ENCODE data around the gene IRF2BP2.
"Not testable (repeated sequence)": the region's sequence is repeated elsewhere in the genome, so short reads cannot be mapped to it uniquely, and the experiment has no call there.

IRF2BP2 gene

DNA sequence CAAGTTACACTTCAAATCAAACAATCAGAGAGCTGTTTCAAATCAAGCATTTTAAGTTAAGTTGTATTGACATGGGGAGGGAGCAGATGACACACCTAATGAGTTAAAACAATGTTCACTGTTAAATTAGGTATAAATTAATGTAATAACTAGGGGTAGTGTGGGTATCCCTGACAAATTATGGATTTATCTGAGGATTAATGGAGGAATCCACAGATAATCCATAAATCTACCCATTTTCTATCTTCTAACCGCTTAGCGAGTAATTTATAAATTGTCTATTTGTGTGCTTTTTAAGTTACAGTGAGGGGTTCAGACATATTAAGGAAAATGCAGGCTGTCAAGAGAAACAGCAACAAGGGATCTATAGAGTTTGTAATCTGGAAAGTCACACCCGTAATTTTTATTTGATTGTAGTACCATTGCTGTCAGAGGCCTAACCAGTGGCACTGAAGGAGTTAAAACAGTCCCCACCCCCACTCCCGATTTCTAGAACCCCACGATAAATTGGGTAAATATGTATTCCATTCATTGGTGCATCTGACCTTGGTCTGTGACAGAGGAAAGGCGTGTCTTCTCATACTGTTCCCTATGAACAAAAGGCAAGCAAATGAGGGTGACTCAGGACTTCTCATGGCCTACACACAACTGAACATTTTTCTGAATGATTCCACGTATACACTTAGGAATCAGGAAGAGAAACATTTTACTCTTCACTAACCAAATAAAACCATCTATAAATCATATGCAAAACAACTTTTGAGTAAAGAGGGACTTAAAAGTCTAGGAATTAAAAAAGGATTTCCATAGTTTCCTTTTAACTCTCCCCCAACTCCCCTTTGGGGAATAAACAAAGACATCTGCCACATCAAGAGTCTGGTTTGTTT lies 7.4 kb downstream of the IRF2BP2 start:
- H3K4me1 ChIP-seq (ENCODE audit: control insufficient read depth in 1 of 2, insufficient read depth in 2 of 2, low read length in 2 of 2), result peaks cover 46 to 51% of the 10 kb centered on the region in 2 donors
- no peaks in the 10 kb centered on the region for H3K9me3 ChIP-seq (ENCODE audit: control insufficient read depth in 1 of 2, low read length in 2 of 2)
- no peaks in the 10 kb centered on the region for H3K27me3 ChIP-seq (ENCODE audit: control insufficient read depth in 1 of 2, insufficient read depth in 2 of 2, low read length in 2 of 2)
- peak overlapping the region; percentile 99 for H3K27ac ChIP-seq (ENCODE audit: low read depth, low read length)
- H3K4me3 ChIP-seq (ENCODE audit: low read depth in 1 of 2, low read length in 2 of 2), result peak overlapping the region; percentile 32 to 94
- peaks cover 21 to 26% of the 10 kb centered on the region in 2 donors for H3K36me3 ChIP-seq (ENCODE audit: control insufficient read depth in 1 of 2, insufficient read depth in 2 of 2, low read length in 2 of 2)
- H3K9ac ChIP-seq (ENCODE audit: low read depth in 1 of 2, low read length in 2 of 2), result peak overlapping the region; percentile 98 to 99

DNA sequence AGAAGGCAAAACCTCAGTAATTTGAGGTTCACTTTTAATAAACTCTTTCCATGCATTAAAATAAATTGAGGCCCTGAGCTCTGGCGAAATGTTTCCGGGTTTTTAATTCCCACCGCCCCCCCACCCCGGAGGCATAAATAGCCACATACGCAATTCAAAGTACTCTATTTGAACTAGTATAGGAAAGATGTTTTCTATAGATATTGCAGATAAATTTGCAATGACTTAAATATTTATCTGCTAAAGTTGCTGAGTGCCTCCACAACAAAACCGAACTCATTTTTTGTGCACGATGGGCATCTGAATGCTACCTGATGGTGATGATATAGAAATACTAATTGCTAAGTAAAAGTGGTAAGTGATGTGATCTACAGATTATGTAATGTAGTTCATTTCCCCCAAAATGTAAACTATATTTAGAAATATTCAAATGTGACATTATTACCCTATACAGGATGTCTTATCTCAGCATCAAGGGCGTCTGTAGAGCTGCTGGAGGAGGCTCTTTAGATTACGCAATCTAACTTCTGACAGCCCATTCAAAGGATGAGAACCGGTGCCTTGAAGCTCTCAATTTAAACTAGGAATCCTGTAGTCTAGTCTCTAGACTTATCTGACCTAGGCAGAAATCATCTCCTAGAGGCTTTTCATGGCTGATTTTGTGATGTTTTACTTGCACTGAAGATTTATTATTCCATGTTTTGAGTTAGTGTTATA lies 8.5 kb downstream of the IRF2BP2 start:
- Histone ChIP-seq H3K36me3 (ENCODE audit: control insufficient read depth in 1 of 2, insufficient read depth in 2 of 2, low read length in 2 of 2) (peaks cover 11 to 17% of the 10 kb centered on the region in 2 donors), H3K4me3 (ENCODE audit: low read depth in 1 of 2, low read length in 2 of 2) (peak overlapping the region in 1 of 2 donors; percentile 55), H3K4me1 (ENCODE audit: control insufficient read depth in 1 of 2, insufficient read depth in 2 of 2, low read length in 2 of 2) (peaks cover 43 to 46% of the 10 kb centered on the region in 2 donors), H3K27ac (ENCODE audit: low read depth, low read length) (peak overlapping the region; percentile 95), H3K9ac (ENCODE audit: low read depth in 1 of 2, low read length in 2 of 2) (peak overlapping the region; percentile 22 to 99), H3K27me3 (ENCODE audit: control insufficient read depth in 1 of 2, insufficient read depth in 2 of 2, low read length in 2 of 2) (no peaks in the 10 kb centered on the region), H3K9me3 (ENCODE audit: control insufficient read depth in 1 of 2, low read length in 2 of 2) (no peaks in the 10 kb centered on the region)

DNA sequence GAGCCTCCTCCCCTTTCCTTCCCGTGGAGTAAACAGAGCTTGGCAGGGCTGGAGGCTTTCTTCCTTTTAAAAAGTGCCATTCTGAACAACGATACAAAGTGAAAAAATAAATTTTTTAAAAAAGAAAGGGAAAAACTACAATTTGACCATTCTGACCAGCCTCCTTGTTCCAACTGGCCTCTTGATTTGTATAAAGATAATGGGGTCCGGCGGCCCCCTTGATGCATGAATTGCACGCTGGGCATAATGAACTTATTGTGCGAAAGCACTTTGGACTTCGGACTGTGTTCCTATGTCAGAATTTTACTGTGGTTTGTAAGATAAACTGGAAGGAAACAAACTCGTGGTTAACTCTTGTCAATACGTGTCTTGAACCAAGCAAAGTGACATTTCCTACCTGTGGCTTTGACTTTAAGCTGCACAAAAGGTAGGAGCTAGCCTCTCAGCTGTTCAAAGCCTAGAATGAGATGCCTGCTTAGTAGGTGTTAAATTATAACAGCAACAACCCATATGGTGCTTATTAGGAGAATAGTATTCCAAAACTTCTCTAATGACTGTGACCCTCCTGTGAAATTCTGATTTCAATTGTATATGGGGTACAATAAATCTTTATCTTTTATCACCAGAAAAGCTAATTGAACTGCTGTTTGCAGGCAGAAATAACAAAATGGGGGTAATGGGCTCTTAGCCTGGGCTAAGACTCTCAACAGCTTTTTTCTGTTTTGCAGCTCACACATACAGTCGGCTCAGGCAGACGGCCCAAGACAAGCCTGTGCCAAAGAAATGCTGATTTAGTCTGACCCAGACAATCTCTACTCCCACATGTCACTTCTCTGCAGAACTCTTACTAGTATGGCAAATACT lies 9.3 kb downstream of the IRF2BP2 start:
- Histone ChIP-seq H3K4me1 (ENCODE audit: control insufficient read depth in 1 of 2, insufficient read depth in 2 of 2, low read length in 2 of 2) (peaks cover 41 to 46% of the 10 kb centered on the region in 2 donors), H3K27ac (ENCODE audit: low read depth, low read length) (peak overlapping the region; percentile 95), H3K9me3 (ENCODE audit: control insufficient read depth in 1 of 2, low read length in 2 of 2) (no peaks in the 10 kb centered on the region), H3K9ac (ENCODE audit: low read depth in 1 of 2, low read length in 2 of 2) (peak overlapping the region; percentile 22 to 99), H3K27me3 (ENCODE audit: control insufficient read depth in 1 of 2, insufficient read depth in 2 of 2, low read length in 2 of 2) (no peaks in the 10 kb centered on the region), H3K36me3 (ENCODE audit: control insufficient read depth in 1 of 2, insufficient read depth in 2 of 2, low read length in 2 of 2) (peaks cover 5 to 9% of the 10 kb centered on the region in 2 donors), H3K4me3 (ENCODE audit: low read depth in 1 of 2, low read length in 2 of 2) (peak overlapping the region; percentile 50 to 55)

DNA sequence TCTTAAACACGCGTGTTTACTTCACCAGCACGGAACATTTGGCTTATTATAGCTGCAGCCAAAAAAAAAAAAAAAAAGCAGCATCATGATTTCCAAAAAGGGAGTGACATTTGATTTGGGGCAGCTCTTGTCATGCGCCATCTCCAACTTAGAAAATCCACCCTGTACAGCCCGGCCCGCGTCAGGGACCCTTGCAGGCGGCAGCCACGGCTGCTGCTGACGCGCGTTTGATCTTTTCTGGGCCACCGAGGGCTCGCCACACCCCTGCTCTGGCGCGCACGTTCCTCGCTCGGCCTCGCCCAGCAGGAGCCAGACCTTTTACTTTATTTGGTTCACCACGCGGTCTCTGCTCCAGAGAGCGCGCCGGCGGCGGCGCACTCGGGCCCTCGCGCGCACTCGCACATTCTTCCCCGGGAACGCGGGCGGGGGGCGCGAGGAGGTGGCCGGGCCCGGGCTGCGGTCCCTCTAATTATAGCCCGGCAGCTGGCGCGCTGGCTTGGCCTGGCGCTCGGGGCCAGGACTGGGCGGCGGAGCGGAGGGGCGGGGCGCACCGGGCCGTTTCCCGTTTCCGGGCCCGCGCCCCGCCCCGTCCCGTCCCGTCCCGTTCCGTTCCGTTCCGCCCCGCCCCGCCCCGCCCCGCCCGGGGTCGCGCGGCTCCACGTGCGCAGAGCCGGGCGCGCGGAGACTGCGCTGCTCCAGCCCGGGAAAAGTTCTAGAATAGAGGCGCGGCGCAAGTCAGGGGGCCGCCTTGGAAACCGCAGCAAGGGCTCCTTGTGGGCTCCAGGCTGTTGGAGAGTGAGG lies 10.2 kb downstream of the IRF2BP2 start:
- Histone ChIP-seq H3K36me3 (ENCODE audit: control insufficient read depth in 1 of 2, insufficient read depth in 2 of 2, low read length in 2 of 2) (peaks cover 0 to 1% of the 10 kb centered on the region in 2 donors), H3K27me3 (ENCODE audit: control insufficient read depth in 1 of 2, insufficient read depth in 2 of 2, low read length in 2 of 2) (no peaks in the 10 kb centered on the region), H3K9ac (ENCODE audit: low read depth in 1 of 2, low read length in 2 of 2) (peak overlapping the region; percentile 73 to 99), H3K27ac (ENCODE audit: low read depth, low read length) (peak overlapping the region; percentile 95), H3K4me3 (ENCODE audit: low read depth in 1 of 2, low read length in 2 of 2) (peak overlapping the region; percentile 55 to 67), H3K9me3 (ENCODE audit: control insufficient read depth in 1 of 2, low read length in 2 of 2) (no peaks in the 10 kb centered on the region), H3K4me1 (ENCODE audit: control insufficient read depth in 1 of 2, insufficient read depth in 2 of 2, low read length in 2 of 2) (peaks cover 41 to 46% of the 10 kb centered on the region in 2 donors)

DNA sequence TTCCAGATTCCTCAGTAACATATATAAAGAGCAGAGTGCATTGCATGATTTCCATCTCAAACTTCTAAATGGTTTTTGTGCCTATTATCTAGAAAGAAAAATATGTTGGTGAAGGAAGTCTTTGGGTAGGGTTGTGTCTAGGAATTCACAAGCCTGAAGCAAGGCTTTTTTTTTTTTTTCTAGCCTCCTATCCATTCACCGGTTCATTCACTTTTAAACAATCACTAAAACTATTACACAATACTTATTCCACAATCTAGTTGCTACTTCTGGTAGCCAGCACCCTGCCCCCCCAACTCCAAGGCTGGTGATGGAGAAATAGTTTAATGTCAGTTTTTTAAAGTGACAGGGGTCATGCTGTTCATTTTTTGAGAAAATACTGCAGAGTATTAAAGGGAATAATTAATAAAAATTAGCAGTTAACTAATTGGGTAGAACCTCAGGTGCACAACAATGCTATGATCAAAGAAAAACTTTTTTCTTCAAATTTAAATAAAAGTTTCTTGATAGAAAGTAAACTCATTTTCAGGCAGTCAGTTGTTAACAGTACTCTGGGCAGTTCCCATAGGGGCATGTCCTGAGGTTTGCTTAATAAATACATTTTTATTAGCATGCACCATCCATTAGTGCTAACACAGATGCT lies 10.9 kb downstream of the IRF2BP2 start:
- peaks cover 41 to 45% of the 10 kb centered on the region in 2 donors for H3K4me1 ChIP-seq (ENCODE audit: control insufficient read depth in 1 of 2, insufficient read depth in 2 of 2, low read length in 2 of 2)
- no peaks in the 10 kb centered on the region for H3K27me3 ChIP-seq (ENCODE audit: control insufficient read depth in 1 of 2, insufficient read depth in 2 of 2, low read length in 2 of 2)
- H3K36me3 ChIP-seq (ENCODE audit: control insufficient read depth in 1 of 2, insufficient read depth in 2 of 2, low read length in 2 of 2), result no peaks in the 10 kb centered on the region
- no peaks in the 10 kb centered on the region for H3K9me3 ChIP-seq (ENCODE audit: control insufficient read depth in 1 of 2, low read length in 2 of 2)
- H3K4me3 ChIP-seq (ENCODE audit: low read depth in 1 of 2, low read length in 2 of 2), result peak overlapping the region; percentile 55 to 67
- peak overlapping the region; percentile 95 for H3K27ac ChIP-seq (ENCODE audit: low read depth, low read length)
- peak overlapping the region; percentile 73 to 77 for H3K9ac ChIP-seq (ENCODE audit: low read depth in 1 of 2, low read length in 2 of 2)

DNA sequence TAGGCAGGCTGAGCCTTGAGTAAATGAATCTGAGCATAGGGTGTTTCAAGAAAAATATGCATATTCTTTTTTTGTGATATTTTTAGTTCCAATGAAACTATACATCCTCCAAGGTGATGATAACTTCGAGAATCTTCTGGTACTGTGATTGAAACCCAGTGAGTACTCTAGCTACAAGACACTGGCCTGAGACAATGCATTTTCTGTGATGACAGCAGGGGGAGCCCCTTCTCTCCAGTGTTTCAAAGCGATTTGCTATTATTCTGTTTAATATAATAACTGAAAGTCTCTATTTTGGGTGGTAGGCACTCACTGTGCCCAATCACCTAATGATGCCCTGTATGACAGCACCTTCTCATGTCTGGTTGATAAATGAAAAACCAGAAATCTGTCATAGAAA lies 12.1 kb downstream of the IRF2BP2 start:
- no peak overlapping the region for H3K9ac ChIP-seq (ENCODE audit: low read depth in 1 of 2, low read length in 2 of 2)
- no peak overlapping the region for H3K27ac ChIP-seq (ENCODE audit: low read depth, low read length)
- H3K9me3 ChIP-seq (ENCODE audit: control insufficient read depth in 1 of 2, low read length in 2 of 2), result no peaks in the 10 kb centered on the region
- H3K4me3 ChIP-seq (ENCODE audit: low read depth in 1 of 2, low read length in 2 of 2), result no peak overlapping the region
- no peaks in the 10 kb centered on the region for H3K27me3 ChIP-seq (ENCODE audit: control insufficient read depth in 1 of 2, insufficient read depth in 2 of 2, low read length in 2 of 2)
- no peaks in the 10 kb centered on the region for H3K36me3 ChIP-seq (ENCODE audit: control insufficient read depth in 1 of 2, insufficient read depth in 2 of 2, low read length in 2 of 2)
- peaks cover 34 to 36% of the 10 kb centered on the region in 2 donors for H3K4me1 ChIP-seq (ENCODE audit: control insufficient read depth in 1 of 2, insufficient read depth in 2 of 2, low read length in 2 of 2)

DNA sequence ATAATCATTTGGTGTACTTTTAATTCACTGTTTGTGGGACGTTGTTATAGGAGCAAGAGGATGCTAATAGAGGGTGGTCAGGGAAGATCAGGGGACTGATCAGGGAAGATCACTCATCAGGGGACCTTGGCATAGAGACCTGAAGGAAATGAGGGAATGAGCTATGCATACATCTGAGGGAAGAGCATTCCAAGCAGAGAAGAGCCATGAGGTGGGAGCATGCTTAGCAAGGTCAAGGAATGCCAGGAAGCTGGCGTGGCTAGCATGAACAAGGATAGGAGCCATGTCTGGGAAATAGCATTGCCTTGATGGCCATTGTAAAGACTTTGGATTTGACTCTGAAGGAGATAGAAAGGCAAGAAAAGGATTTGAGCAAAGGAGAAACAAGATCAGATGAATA lies 14.1 kb downstream of the IRF2BP2 start:
- Histone ChIP-seq H3K4me3 (ENCODE audit: low read depth in 1 of 2, low read length in 2 of 2) (no peak overlapping the region), H3K27ac (ENCODE audit: low read depth, low read length) (no peak overlapping the region), H3K36me3 (ENCODE audit: control insufficient read depth in 1 of 2, insufficient read depth in 2 of 2, low read length in 2 of 2) (no peaks in the 10 kb centered on the region), H3K9ac (ENCODE audit: low read depth in 1 of 2, low read length in 2 of 2) (no peak overlapping the region), H3K9me3 (ENCODE audit: control insufficient read depth in 1 of 2, low read length in 2 of 2) (no peaks in the 10 kb centered on the region), H3K4me1 (ENCODE audit: control insufficient read depth in 1 of 2, insufficient read depth in 2 of 2, low read length in 2 of 2) (peaks cover 16% of the 10 kb centered on the region in 2 donors), H3K27me3 (ENCODE audit: control insufficient read depth in 1 of 2, insufficient read depth in 2 of 2, low read length in 2 of 2) (no peaks in the 10 kb centered on the region)

DNA sequence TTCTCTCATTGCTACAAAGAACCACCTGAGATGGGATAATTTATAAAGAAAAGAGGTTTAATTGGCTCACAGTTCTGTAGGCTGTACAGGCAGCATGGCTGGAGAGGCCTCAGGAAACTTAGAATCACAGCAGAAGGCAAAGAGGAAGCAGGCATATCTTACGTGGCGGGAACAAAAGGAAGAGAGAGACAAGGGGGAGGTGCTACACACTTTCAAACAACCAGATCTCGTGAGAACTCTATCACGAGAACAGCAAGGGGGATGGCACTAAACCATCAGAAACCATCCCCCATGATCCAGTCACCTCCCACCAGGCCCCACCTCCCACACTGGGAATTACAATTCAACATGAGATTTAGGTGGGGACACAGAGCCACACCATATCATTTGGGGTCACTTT lies 15.4 kb downstream of the IRF2BP2 start:
- not testable (repeated sequence) for H3K9me3 ChIP-seq (ENCODE audit: control insufficient read depth in 1 of 2, low read length in 2 of 2); H3K27me3 ChIP-seq (ENCODE audit: control insufficient read depth in 1 of 2, insufficient read depth in 2 of 2, low read length in 2 of 2); H3K27ac ChIP-seq (ENCODE audit: low read depth, low read length); H3K4me3 ChIP-seq (ENCODE audit: low read depth in 1 of 2, low read length in 2 of 2); H3K9ac ChIP-seq (ENCODE audit: low read depth in 1 of 2, low read length in 2 of 2); H3K36me3 ChIP-seq (ENCODE audit: control insufficient read depth in 1 of 2, insufficient read depth in 2 of 2, low read length in 2 of 2)
- peaks cover 10 to 11% of the 10 kb centered on the region in 2 donors for H3K4me1 ChIP-seq (ENCODE audit: control insufficient read depth in 1 of 2, insufficient read depth in 2 of 2, low read length in 2 of 2)
